Fibroblast of mammary gland (primary cell): Measurements from ENCODE around the gene PLXDC2.

Experiments
- DNase-seq: peaks from one replicate; pipeline ENCODE4 v3.0.0-alpha.2; 2010; ENCODE audit warnings: low read depth
- H3K4me3 ChIP-seq: 2 replicates; pipeline ENCODE4 v1.5.1; 2011; ENCODE audit warnings: low read depth, mild to moderate bottlenecking, low read length, moderate library complexity; ENCODE audit not compliant: control insufficient read depth
- CTCF ChIP-seq: conservative IDR thresholded peaks from 2 replicates; pipeline ENCODE4 v1.5.1; 2011; ENCODE audit warnings: low read depth, low read length, inconsistent platforms; ENCODE audit not compliant: control insufficient read depth, insufficient read depth

Gene PLXDC2

GRCh38 chr10:20090831-20091230, 274.6 kb downstream of the PLXDC2 start:
- TF ChIP-seq CTCF = no peak
- no peak overlapping the region for H3K4me3 ChIP-seq
- DNase-seq = no peak

GRCh38 chr10:20091698-20092097, 275.5 kb downstream of the PLXDC2 start:
- TF ChIP-seq CTCF = no peak
- H3K4me3 ChIP-seq = no peak overlapping the region
- no peak for DNase-seq

GRCh38 chr10:20093600-20093999, 277.4 kb downstream of the PLXDC2 start:
- no peak for TF ChIP-seq CTCF
- DNase-seq = no peak
- no peak overlapping the region for H3K4me3 ChIP-seq

- TF ChIP-seq CTCF = no peak
- H3K4me3 ChIP-seq = no peak overlapping the region
- DNase-seq = peak; percentile 31
Measured at GRCh38 chr10:20094226-20094976, 278.2 kb downstream of the PLXDC2 start.

- no peak for TF ChIP-seq CTCF
- peak; percentile 60 for DNase-seq
- H3K4me3 ChIP-seq = no peak overlapping the region
Measured at GRCh38 chr10:20100171-20100570, 283.9 kb downstream of the PLXDC2 start.

- TF ChIP-seq CTCF = no peak
- peak; percentile 9 for DNase-seq
- H3K4me3 ChIP-seq = no peak overlapping the region
Measured at GRCh38 chr10:20105236-20105635, 289.0 kb downstream of the PLXDC2 start.
